ENCODE data around the gene ZNF417.
"Not testable (repeated sequence)": the region's sequence is repeated elsewhere in the genome, so short reads cannot be mapped to it uniquely, and the experiment has no call there.

Gene ZNF417

GRCh38 chr19:57927587-57927986 lies 11.2 kb upstream of the ZNF417 start:
- Histone ChIP-seq H3K4me1 (ENCODE audit: control extremely low read depth in 1 of 4, control insufficient read depth in 4 of 4, insufficient read depth in 4 of 4, low read length in 3 of 4) (no peaks in the 10 kb centered on the region), H3K4me3 (ENCODE audit: control insufficient read depth in 1 of 7, extremely low read depth in 1 of 7, insufficient read depth in 4 of 7, low read depth in 2 of 7, low read length in 6 of 7) (peak overlapping the region in 1 of 7 experiments; percentile 43), H3K9me3 (ENCODE audit: control extremely low read depth in 1 of 5, control insufficient read depth in 4 of 5, insufficient read depth in 2 of 5, low read depth in 1 of 5, low read length in 4 of 5) (peaks cover 8 to 84% (median 71%) of the 10 kb centered on the region in 5 experiments), H3K27me3 (replicated peaks in 2 of 5; ENCODE audit: control insufficient read depth in 4 of 5, insufficient read depth in 5 of 5, low read length in 4 of 5) (no peaks in the 10 kb centered on the region), H3K27ac (ENCODE audit: insufficient read depth in 1 of 2, low read depth in 1 of 2, low read length in 2 of 2, poor library complexity in 1 of 2, severe bottlenecking in 2 of 2) (no peak overlapping the region), H3K36me3 (ENCODE audit: control insufficient read depth in 4 of 4, insufficient read depth in 4 of 4, low read length in 3 of 4) (peaks cover 28 to 80% (median 52%) of the 10 kb centered on the region in 4 experiments)
- 100% methylated on average over 4 of the region's 4 CpGs for WGBS (ENCODE audit: insufficient coverage)
- ChIA-PET CTCF (interaction anchor here (1.2 kb wide), 1 partner anchor 9 kb away, joined by 4 read pairs; no protein-coding TSS in a partner anchor), POLR2A (no interaction called here)
- DNase-seq = no peak

- no peak overlapping the region for H3K27ac ChIP-seq (ENCODE audit: insufficient read depth in 1 of 2, low read depth in 1 of 2, low read length in 2 of 2, poor library complexity in 1 of 2, severe bottlenecking in 2 of 2)
- CTCF ChIA-PET = interaction anchor here (1.0 to 1.1 kb wide), 2 partner anchors 11 to 31 kb away, joined by 3 read pairs; no protein-coding TSS in a partner anchor
Observed at GRCh38 chr19:57914531-57914930, 1.9 kb downstream of the ZNF417 start.

GRCh38 chr19:57907394-57907793 lies 9.0 kb downstream of the ZNF417 start:
- no peak overlapping the region for H3K4me3 ChIP-seq (ENCODE audit: control insufficient read depth in 1 of 7, extremely low read depth in 1 of 7, insufficient read depth in 4 of 7, low read depth in 2 of 7, low read length in 6 of 7)
- H3K27me3 ChIP-seq (replicated peaks in 2 of 5; ENCODE audit: control insufficient read depth in 4 of 5, insufficient read depth in 5 of 5, low read length in 4 of 5) = no peaks in the 10 kb centered on the region
- ChIA-PET CTCF (interaction anchor here (1.1 kb wide), 1 partner anchor 9 kb away, joined by 3 read pairs; no protein-coding TSS in a partner anchor), POLR2A (interaction anchor here (0.7 kb wide), 1 partner anchor 10 kb away, joined by 3 read pairs; the partner anchor contains the start of gene ZNF417)
- H3K27ac ChIP-seq (ENCODE audit: insufficient read depth in 1 of 2, low read depth in 1 of 2, low read length in 2 of 2, poor library complexity in 1 of 2, severe bottlenecking in 2 of 2) = no peak overlapping the region
- no peak for DNase-seq
- peaks cover 4 to 33% (median 24%) of the 10 kb centered on the region in 4 experiments for H3K36me3 ChIP-seq (ENCODE audit: control insufficient read depth in 4 of 4, insufficient read depth in 4 of 4, low read length in 3 of 4)
- peaks cover 0 to 3% (median 0%) of the 10 kb centered on the region in 5 experiments for H3K9me3 ChIP-seq (ENCODE audit: control extremely low read depth in 1 of 5, control insufficient read depth in 4 of 5, insufficient read depth in 2 of 5, low read depth in 1 of 5, low read length in 4 of 5)
- WGBS (ENCODE audit: insufficient coverage) = 93% methylated on average over 3 of the region's 3 CpGs
- H3K4me1 ChIP-seq (ENCODE audit: control extremely low read depth in 1 of 4, control insufficient read depth in 4 of 4, insufficient read depth in 4 of 4, low read length in 3 of 4) = peaks cover 0 to 2% (median 0%) of the 10 kb centered on the region in 4 experiments

More at GRCh38 chr19:57914531-57914930, 1.9 kb downstream of the ZNF417 start:
- H3K36me3 ChIP-seq (ENCODE audit: control insufficient read depth in 4 of 4, insufficient read depth in 4 of 4, low read length in 3 of 4) = peaks cover 4 to 28% (median 18%) of the 10 kb centered on the region in 4 experiments
- no peak for DNase-seq
- H3K9me3 ChIP-seq (ENCODE audit: control extremely low read depth in 1 of 5, control insufficient read depth in 4 of 5, insufficient read depth in 2 of 5, low read depth in 1 of 5, low read length in 4 of 5) = peaks cover 0 to 3% (median 0%) of the 10 kb centered on the region in 5 experiments
- H3K4me1 ChIP-seq (ENCODE audit: control extremely low read depth in 1 of 4, control insufficient read depth in 4 of 4, insufficient read depth in 4 of 4, low read length in 3 of 4) = peaks cover 0 to 13% (median 8%) of the 10 kb centered on the region in 4 experiments
- no peaks in the 10 kb centered on the region for H3K27me3 ChIP-seq (replicated peaks in 2 of 5; ENCODE audit: control insufficient read depth in 4 of 5, insufficient read depth in 5 of 5, low read length in 4 of 5)
- WGBS (ENCODE audit: insufficient coverage) = 100% methylated on average over 2 of the region's 3 CpGs
- no peak overlapping the region for H3K4me3 ChIP-seq (ENCODE audit: control insufficient read depth in 1 of 7, extremely low read depth in 1 of 7, insufficient read depth in 4 of 7, low read depth in 2 of 7, low read length in 6 of 7)
- POLR2A ChIA-PET = interaction anchor here (0.6 kb wide), 2 partner anchors 212 to 278 kb away, joined by 3 read pairs; no protein-coding TSS in a partner anchor

GRCh38 chr19:57905258-57905657 lies 11.1 kb downstream of the ZNF417 start:
- CTCF ChIA-PET = no interaction called here
- H3K4me3 ChIP-seq (ENCODE audit: control insufficient read depth in 1 of 7, extremely low read depth in 1 of 7, insufficient read depth in 4 of 7, low read depth in 2 of 7, low read length in 6 of 7) = no peak overlapping the region
- H3K9me3 ChIP-seq (ENCODE audit: control extremely low read depth in 1 of 5, control insufficient read depth in 4 of 5, insufficient read depth in 2 of 5, low read depth in 1 of 5, low read length in 4 of 5) = peaks cover 0 to 3% (median 0%) of the 10 kb centered on the region in 5 experiments
- WGBS (ENCODE audit: insufficient coverage) = 100% methylated on average over 2 of the region's 6 CpGs
- H3K36me3 ChIP-seq (ENCODE audit: control insufficient read depth in 4 of 4, insufficient read depth in 4 of 4, low read length in 3 of 4) = peaks cover 2 to 22% (median 10%) of the 10 kb centered on the region in 4 experiments
- POLR2A ChIA-PET = interaction anchor here (0.6 kb wide), 1 partner anchor 268 kb away, joined by 3 read pairs; no protein-coding TSS in a partner anchor
- DNase-seq = no peak
- peaks cover 0 to 2% (median 0%) of the 10 kb centered on the region in 4 experiments for H3K4me1 ChIP-seq (ENCODE audit: control extremely low read depth in 1 of 4, control insufficient read depth in 4 of 4, insufficient read depth in 4 of 4, low read length in 3 of 4)
- no peaks in the 10 kb centered on the region for H3K27me3 ChIP-seq (replicated peaks in 2 of 5; ENCODE audit: control insufficient read depth in 4 of 5, insufficient read depth in 5 of 5, low read length in 4 of 5)
- no peak overlapping the region for H3K27ac ChIP-seq (ENCODE audit: insufficient read depth in 1 of 2, low read depth in 1 of 2, low read length in 2 of 2, poor library complexity in 1 of 2, severe bottlenecking in 2 of 2)

GRCh38 chr19:57903618-57904184 lies 12.7 kb downstream of the ZNF417 start:
- no peaks in the 10 kb centered on the region for H3K27me3 ChIP-seq (replicated peaks in 2 of 5; ENCODE audit: control insufficient read depth in 4 of 5, insufficient read depth in 5 of 5, low read length in 4 of 5)
- 72% methylated on average over 5 of the region's 7 CpGs for WGBS (ENCODE audit: insufficient coverage)
- H3K9me3 ChIP-seq (ENCODE audit: control extremely low read depth in 1 of 5, control insufficient read depth in 4 of 5, insufficient read depth in 2 of 5, low read depth in 1 of 5, low read length in 4 of 5) = peaks cover 0 to 1% (median 0%) of the 10 kb centered on the region in 5 experiments
- CTCF ChIA-PET = interaction anchor here (1.0 to 1.3 kb wide), 2 partner anchors 11 to 496 kb away, joined by 3 read pairs; no protein-coding TSS in a partner anchor
- H3K4me1 ChIP-seq (ENCODE audit: control extremely low read depth in 1 of 4, control insufficient read depth in 4 of 4, insufficient read depth in 4 of 4, low read length in 3 of 4) = peaks cover 0 to 2% (median 0%) of the 10 kb centered on the region in 4 experiments
- H3K4me3 ChIP-seq (ENCODE audit: control insufficient read depth in 1 of 7, extremely low read depth in 1 of 7, insufficient read depth in 4 of 7, low read depth in 2 of 7, low read length in 6 of 7) = no peak overlapping the region
- H3K36me3 ChIP-seq (ENCODE audit: control insufficient read depth in 4 of 4, insufficient read depth in 4 of 4, low read length in 3 of 4) = peaks cover 2 to 17% (median 6%) of the 10 kb centered on the region in 4 experiments
- H3K27ac ChIP-seq (ENCODE audit: insufficient read depth in 1 of 2, low read depth in 1 of 2, low read length in 2 of 2, poor library complexity in 1 of 2, severe bottlenecking in 2 of 2) = no peak overlapping the region
- DNase-seq = no peak
- POLR2A ChIA-PET = no interaction called here

GRCh38 chr19:57900311-57900710 lies 16.1 kb downstream of the ZNF417 start:
- peaks cover 0 to 2% (median 0%) of the 10 kb centered on the region in 4 experiments for H3K4me1 ChIP-seq (ENCODE audit: control extremely low read depth in 1 of 4, control insufficient read depth in 4 of 4, insufficient read depth in 4 of 4, low read length in 3 of 4)
- no peaks in the 10 kb centered on the region for H3K9me3 ChIP-seq (ENCODE audit: control extremely low read depth in 1 of 5, control insufficient read depth in 4 of 5, insufficient read depth in 2 of 5, low read depth in 1 of 5, low read length in 4 of 5)
- H3K27me3 ChIP-seq (replicated peaks in 2 of 5; ENCODE audit: control insufficient read depth in 4 of 5, insufficient read depth in 5 of 5, low read length in 4 of 5) = no peaks in the 10 kb centered on the region
- H3K36me3 ChIP-seq (ENCODE audit: control insufficient read depth in 4 of 4, insufficient read depth in 4 of 4, low read length in 3 of 4) = peaks cover 0 to 3% (median 0%) of the 10 kb centered on the region in 4 experiments
- POLR2A ChIA-PET = interaction anchor here (0.6 kb wide), 1 partner anchor 33 kb away, joined by 3 read pairs; no protein-coding TSS in a partner anchor
- CTCF ChIA-PET = no interaction called here
- 95% methylated on average over 5 of the region's 5 CpGs for WGBS (ENCODE audit: insufficient coverage)
- no peak for DNase-seq
- no peak overlapping the region for H3K27ac ChIP-seq (ENCODE audit: insufficient read depth in 1 of 2, low read depth in 1 of 2, low read length in 2 of 2, poor library complexity in 1 of 2, severe bottlenecking in 2 of 2)
- no peak overlapping the region for H3K4me3 ChIP-seq (ENCODE audit: control insufficient read depth in 1 of 7, extremely low read depth in 1 of 7, insufficient read depth in 4 of 7, low read depth in 2 of 7, low read length in 6 of 7)

- POLR2A ChIA-PET; H3K27ac ChIP-seq (ENCODE audit: insufficient read depth in 1 of 2, low read depth in 1 of 2, low read length in 2 of 2, poor library complexity in 1 of 2, severe bottlenecking in 2 of 2); H3K4me3 ChIP-seq (ENCODE audit: control insufficient read depth in 1 of 7, extremely low read depth in 1 of 7, insufficient read depth in 4 of 7, low read depth in 2 of 7, low read length in 6 of 7); DNase-seq; CTCF ChIA-PET; H3K27me3 ChIP-seq (replicated peaks in 2 of 5; ENCODE audit: control insufficient read depth in 4 of 5, insufficient read depth in 5 of 5, low read length in 4 of 5): not testable (repeated sequence)
- Histone ChIP-seq H3K36me3 (ENCODE audit: control insufficient read depth in 4 of 4, insufficient read depth in 4 of 4, low read length in 3 of 4) (peaks cover 0 to 12% (median 5%) of the 10 kb centered on the region in 4 experiments), H3K9me3 (ENCODE audit: control extremely low read depth in 1 of 5, control insufficient read depth in 4 of 5, insufficient read depth in 2 of 5, low read depth in 1 of 5, low read length in 4 of 5) (peaks cover 0 to 11% (median 5%) of the 10 kb centered on the region in 5 experiments), H3K4me1 (ENCODE audit: control extremely low read depth in 1 of 4, control insufficient read depth in 4 of 4, insufficient read depth in 4 of 4, low read length in 3 of 4) (peaks cover 5 to 14% (median 10%) of the 10 kb centered on the region in 4 experiments)
- WGBS (ENCODE audit: insufficient coverage) = 92% methylated on average over 3 of the region's 3 CpGs
Observed at GRCh38 chr19:57890706-57891105, 25.7 kb downstream of the ZNF417 start.
